Transverse colon (tissue), 4 donors: ENCODE results near the gene ZMYND11.

ENCODE experiments used
- CTCF ChIP-seq, 5 experiments: fragments of 200-600 bp in 3 of 5; fragments of 450-650 bp in 2 of 5; sonication (generic) in 3 of 5; IDR thresholded peaks; 1 replicate in 2 of 5; 2 replicates in 3 of 5; pipeline ENCODE4 v1.5.1; 2016 to 2017; ENCODE audit warnings: antibody characterized with exemption in 5 of 5, inconsistent platforms in 3 of 5, mild to moderate bottlenecking in 2 of 5, moderate library complexity in 1 of 5
- EP300 ChIP-seq: sonication (generic); formaldehyde crosslinking; IDR thresholded peaks from one replicate; pipeline ENCODE4 v1.6.1; 2017; ENCODE audit warnings: antibody characterized with exemption, low read depth
- POLR2A ChIP-seq: fragments of 450-650 bp; IDR thresholded peaks from one replicate; pipeline ENCODE4 v1.6.1; 2016; ENCODE audit warnings: antibody characterized with exemption, mild to moderate bottlenecking, moderate library complexity
- POLR2AphosphoS5 ChIP-seq, 3 donors: sonication (generic); formaldehyde crosslinking; IDR thresholded peaks; one replicate each; pipeline ENCODE4 v1.6.1; 2016; ENCODE audit warnings: antibody characterized with exemption in 3 of 3

- TF ChIP-seq CTCF (IDR thresholded peaks at IDR 0.05) (no peak), POLR2A (no peak), POLR2AphosphoS5 (IDR thresholded peaks at IDR 0.05) (no peak), EP300 (no peak)
Measured at GRCh38 chr10:188546-188945, 53.3 kb downstream of the ZMYND11 start.
